Measurements from ENCODE around the gene ENDOV. TPM values are rescaled to one million over a fixed set of nuclear protein-coding genes. Genes with fewer than 3 reads are reported as not detected.

Gene ENDOV
- total and polyA plus RNA-seq, 11 donors, result 4.2 to 16.2 (median 9.4) TPM

DNA sequence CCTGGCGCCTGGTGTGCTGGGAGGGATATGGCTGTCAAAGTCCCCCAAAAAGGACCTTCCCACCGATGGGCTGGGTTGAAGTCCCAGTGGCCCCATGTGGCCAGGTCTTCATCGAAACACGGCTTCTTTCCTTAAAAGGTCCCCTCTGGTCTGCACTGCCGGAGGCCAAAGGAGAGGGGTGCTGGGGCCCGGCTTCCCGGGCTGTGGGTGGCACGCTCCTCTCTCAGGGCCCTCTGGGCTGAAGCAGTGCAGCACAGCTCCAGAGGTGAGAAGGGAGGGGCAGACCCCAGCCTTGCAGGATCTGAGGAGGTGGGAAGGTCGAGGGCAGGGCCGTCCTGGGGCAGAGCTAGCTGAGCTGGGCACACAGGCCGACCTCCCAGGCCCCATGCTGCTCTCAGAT lies 54.7 kb downstream of the ENDOV start:
- H3K4me1 ChIP-seq, result peaks cover 0 to 4% (median 0%) of the 10 kb centered on the region in 12 donors
- no peak for DNase-seq
- no peak overlapping the region for H3K4me3 ChIP-seq
- TF ChIP-seq, protein P1, sequence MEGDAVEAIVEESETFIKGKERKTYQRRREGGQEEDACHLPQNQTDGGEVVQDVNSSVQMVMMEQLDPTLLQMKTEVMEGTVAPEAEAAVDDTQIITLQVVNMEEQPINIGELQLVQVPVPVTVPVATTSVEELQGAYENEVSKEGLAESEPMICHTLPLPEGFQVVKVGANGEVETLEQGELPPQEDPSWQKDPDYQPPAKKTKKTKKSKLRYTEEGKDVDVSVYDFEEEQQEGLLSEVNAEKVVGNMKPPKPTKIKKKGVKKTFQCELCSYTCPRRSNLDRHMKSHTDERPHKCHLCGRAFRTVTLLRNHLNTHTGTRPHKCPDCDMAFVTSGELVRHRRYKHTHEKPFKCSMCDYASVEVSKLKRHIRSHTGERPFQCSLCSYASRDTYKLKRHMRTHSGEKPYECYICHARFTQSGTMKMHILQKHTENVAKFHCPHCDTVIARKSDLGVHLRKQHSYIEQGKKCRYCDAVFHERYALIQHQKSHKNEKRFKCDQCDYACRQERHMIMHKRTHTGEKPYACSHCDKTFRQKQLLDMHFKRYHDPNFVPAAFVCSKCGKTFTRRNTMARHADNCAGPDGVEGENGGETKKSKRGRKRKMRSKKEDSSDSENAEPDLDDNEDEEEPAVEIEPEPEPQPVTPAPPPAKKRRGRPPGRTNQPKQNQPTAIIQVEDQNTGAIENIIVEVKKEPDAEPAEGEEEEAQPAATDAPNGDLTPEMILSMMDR (IDR thresholded peaks at IDR 0.05), result no peak
- TF ChIP-seq POLR2A (IDR thresholded peaks at IDR 0.05), result no peak
- no peaks in the 10 kb centered on the region for H3K9me3 ChIP-seq
- peaks cover 25 to 96% (median 54%) of the 10 kb centered on the region in 9 donors for H3K27me3 ChIP-seq
- 71 to 80% (median 76%) methylated on average over 7 to 11 of the region's 11 CpGs for whole genome bisulfite sequencing, 4 donors
- intact Hi-C loops (cut with DNase I), result no loop called here
- no peak for ATAC-seq
- no peaks in the 10 kb centered on the region for H3K36me3 ChIP-seq
- no peak overlapping the region for H3K27ac ChIP-seq

DNA sequence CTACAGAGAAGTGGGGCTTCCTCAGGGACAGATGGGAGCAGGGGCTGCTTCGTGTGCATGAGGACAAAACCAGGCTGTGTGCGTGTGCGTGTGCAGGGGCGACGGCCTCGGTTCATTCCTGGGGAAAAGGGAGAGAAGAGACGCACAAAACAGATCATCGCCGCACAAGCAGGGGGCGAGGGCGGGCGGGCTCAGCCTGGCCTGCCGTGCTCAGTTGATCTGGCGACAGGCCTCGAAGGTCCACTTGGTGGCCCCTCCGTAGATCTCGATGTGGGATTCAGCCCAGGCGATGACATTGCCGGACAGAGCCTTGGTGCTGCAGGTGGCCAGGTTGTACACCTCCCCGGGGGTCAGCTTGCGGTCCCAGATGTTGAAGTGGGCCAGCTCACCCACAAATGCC lies 55.6 kb downstream of the ENDOV start:
- H3K4me1 ChIP-seq, result peaks cover 0 to 14% (median 5%) of the 10 kb centered on the region in 12 donors
- DNase-seq, result no peak
- TF ChIP-seq, protein P1 (IDR thresholded peaks at IDR 0.05), result no peak
- no peak for TF ChIP-seq POLR2A (IDR thresholded peaks at IDR 0.05)
- no peaks in the 10 kb centered on the region for H3K36me3 ChIP-seq
- H3K27ac ChIP-seq, result no peak overlapping the region
- peaks cover 34 to 98% (median 62%) of the 10 kb centered on the region in 9 donors for H3K27me3 ChIP-seq
- H3K4me3 ChIP-seq, result no peak overlapping the region
- H3K9me3 ChIP-seq, result no peaks in the 10 kb centered on the region
- WGBS, 4 donors, result 78 to 80% (median 79%) methylated on average over 19 to 21 of the region's 21 CpGs
- intact Hi-C loops (cut with DNase I), result no loop called here
- ATAC-seq, result no peak

DNA sequence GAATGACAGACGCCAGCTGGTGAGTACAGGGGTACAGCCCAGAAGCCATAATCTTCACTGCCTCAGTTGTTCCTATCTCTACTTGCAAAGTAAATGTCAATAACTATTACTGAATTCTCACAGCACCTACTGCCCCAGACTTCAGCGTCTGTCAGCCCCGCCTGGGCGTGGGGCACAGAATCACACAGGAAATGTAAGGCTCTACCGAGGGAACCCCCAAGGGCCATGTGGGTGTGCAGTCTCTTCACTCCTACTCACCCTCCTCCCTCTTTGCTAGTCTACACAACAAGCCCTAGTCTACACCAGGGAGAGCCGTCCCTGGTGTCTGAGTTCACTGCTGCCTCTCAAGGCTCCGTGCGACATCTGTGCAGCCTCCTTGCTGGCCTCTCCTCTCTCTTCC lies 57.0 kb downstream of the ENDOV start:
- intact Hi-C loops (cut with DNase I), result no loop called here
- Histone ChIP-seq H3K27me3 (peaks cover 46 to 98% (median 65%) of the 10 kb centered on the region in 9 donors), H3K36me3 (no peaks in the 10 kb centered on the region), H3K4me3 (no peak overlapping the region), H3K4me1 (peaks cover 0 to 27% (median 13%) of the 10 kb centered on the region in 12 donors), H3K27ac (no peak overlapping the region), H3K9me3 (no peaks in the 10 kb centered on the region)
- WGBS, 4 donors, result 72 to 79% (median 76%) methylated on average over 8 of the region's 8 CpGs
- TF ChIP-seq, protein P1 (IDR thresholded peaks at IDR 0.05), result no peak
- no peak for TF ChIP-seq POLR2A (IDR thresholded peaks at IDR 0.05)
- ATAC-seq (no peak), DNase-seq (no peak)

DNA sequence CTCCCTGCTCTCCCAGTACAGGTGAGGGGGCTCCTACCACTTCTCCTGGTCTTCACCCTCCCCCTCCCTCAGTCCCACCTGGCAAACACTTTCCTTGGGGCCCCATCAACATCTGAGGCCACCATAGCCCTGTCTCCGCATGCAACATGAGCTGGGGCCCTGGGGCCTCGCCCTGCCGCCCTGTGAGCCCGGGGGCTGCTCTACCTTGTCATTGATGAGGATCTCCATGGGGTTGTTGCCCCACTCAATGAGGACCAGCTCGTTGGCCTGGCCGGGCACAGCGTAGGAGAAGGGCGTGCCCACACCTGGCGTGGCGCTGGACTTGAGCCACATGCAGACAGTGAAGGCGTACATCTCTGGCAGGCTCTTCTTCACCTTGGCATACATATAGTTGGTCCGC lies 58.0 kb downstream of the ENDOV start:
- no peak for ATAC-seq
- no peaks in the 10 kb centered on the region for H3K36me3 ChIP-seq
- no peak overlapping the region for H3K4me3 ChIP-seq
- DNase-seq, result no peak
- TF ChIP-seq, protein P1 (IDR thresholded peaks at IDR 0.05), result no peak
- TF ChIP-seq POLR2A (IDR thresholded peaks at IDR 0.05), result no peak
- intact Hi-C loops (cut with DNase I), result no loop called here
- H3K4me1 ChIP-seq, result peaks cover 0 to 38% (median 22%) of the 10 kb centered on the region in 12 donors
- WGBS, 4 donors, result 84 to 86% (median 85%) methylated on average over 12 of the region's 12 CpGs
- H3K9me3 ChIP-seq, result no peaks in the 10 kb centered on the region
- H3K27ac ChIP-seq, result no peak overlapping the region
- peaks cover 51 to 98% (median 70%) of the 10 kb centered on the region in 9 donors for H3K27me3 ChIP-seq
